NCI-H526 (cell line): Measurements from ENCODE around the gene LY6G6D.

Experiments
- DNase-seq, 2 experiments: peaks; one replicate each; lab custom pipeline; 2025; lab: John Stamatoyannopoulos, UW

LY6G6D gene

DNA sequence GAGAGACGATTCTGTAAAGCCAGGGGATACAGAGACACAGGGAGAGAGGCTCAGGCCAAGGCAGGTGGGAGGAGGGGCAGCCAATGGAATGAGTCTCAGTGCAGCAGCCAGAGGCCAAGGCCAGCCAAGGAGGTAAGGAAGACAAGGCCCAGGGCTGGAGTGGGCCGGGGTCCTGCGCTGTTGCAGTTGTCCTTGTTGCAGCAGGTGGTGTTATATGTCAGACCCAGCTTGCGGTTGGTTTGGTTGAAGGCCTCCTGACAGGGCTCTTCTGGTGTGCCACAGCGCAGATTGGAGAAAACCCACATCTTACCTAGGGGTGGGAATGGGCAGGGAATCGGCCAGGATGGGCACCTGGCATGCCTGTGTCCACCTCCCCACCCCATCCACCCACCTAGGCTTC lies 3.9 kb downstream of the LY6G6D start:
- DNase-seq, result no peak

DNA sequence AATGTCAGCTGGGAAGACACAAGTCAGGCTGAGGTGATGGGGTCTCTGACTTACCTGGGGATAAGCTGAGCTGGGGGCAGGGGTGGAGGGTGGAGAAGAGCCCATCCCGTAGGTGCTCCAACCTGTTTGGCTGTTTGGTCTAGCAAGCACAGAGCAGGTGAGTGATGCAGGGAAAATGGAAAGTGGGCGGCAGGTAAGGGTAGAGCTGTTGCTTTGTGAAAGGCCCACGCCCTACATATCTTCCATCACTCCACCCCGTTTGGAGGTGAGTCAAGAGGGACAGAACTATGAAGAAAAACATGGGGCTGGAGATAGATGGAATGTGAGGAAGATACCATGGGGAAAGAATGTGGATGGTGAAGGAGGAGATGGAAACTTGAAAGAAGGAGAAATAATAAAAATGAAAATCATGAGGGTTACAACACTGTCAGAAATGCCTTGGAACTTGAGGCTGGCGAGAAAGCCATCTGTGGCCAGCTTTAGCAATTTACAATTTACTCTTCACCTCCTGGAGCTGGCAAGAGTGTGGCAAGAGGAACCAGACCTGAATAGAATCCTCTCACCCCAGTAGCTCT lies 5.1 kb downstream of the LY6G6D start:
- DNase-seq, result no peak

DNA sequence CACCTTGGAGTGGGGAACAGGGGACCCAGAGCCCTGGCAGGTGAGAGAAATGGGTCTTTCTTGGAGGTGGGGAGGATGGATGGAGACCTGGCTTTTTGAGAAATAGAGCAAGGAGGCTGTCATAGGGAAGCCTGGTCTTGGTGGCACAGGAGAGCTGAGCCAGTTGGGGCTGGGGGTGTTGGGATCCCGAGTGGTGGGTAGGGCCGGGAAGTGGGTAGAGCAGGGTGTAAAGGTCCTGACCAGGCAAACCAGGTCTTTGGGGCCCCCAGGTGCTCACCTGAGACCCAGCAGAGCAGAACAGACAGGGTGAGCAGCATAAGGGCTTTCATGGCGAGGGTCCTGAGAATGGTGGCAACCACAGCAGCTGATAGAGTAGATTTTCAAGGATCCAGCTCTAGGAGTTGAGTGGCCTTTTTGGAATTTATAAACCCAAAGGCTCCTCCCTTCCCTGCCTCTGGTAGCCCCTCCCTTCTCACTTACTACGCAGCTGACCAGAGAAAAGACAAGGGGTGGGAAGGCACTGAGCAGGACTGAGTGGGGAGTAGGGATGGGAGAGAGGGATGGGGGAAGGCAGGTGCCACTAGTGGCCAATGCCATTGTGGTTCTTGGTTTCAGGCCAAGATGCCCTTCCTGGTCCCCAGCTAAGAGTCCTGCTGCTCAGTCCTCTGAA lies 6.3 kb downstream of the LY6G6D start, which contains the start of gene LY6G6C:
TSS of gene LY6G6C (minus strand) at position 396 of the 670 bp plus-strand sequence. CDS start at position 329, 67 bp downstream.
- DNase-seq, result no peak

DNA sequence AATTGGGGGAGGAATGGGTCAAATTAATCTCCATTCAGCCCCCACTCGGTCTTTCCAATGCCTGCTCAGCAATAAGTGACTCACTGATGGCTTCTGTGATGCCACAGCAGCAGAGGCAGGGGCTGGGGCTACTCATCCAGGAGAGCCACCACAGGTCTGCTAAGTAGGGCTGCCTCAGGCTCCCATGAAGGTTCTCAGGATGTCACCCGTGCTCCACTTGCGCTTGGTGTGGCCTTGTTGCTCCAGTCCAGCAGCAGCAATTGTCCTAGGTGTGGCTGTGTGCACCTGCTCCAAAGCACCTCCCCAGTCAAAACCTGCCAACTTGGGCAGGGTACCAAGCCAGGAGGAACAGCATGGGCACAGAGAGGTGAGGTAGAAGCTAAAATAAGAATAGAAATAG lies 7.0 kb downstream of the LY6G6D start:
- DNase-seq, result no peak

DNA sequence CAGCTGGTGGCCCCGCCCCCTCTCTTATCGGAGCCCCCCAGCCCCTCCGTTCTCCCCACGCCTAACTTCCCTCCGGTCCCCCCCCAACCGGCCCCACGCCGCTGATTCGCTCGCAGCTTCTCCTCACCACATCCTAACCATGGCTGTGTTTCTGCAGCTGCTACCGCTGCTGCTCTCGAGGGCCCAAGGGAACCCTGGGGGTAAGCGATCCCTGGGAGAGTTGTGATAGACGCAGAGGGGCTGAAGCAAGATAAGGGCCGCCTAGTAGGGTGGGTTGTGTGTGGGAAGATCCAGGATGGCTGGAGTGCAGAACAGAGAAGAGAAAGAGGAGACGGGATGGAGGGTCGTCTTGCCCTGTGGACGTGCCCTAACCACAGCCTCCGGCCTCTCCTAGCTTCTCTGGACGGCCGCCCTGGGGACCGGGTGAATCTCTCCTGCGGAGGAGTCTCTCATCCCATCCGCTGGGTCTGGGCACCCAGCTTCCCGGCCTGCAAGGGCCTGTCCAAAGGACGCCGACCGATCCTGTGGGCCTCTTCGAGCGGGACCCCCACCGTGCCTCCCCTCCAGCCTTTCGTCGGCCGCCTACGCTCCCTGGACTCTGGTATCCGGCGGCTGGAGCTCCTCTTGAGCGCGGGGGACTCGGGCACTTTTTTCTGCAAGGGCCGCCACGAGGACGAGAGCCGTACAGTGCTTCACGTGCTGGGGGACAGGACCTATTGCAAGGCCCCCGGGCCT lies 8.3 kb downstream of the LY6G6D start, which contains the start of gene MPIG6B:
TSS of gene MPIG6B (plus strand) at position 129 of the 735 bp plus-strand sequence. CDS start at position 140, 11 bp downstream.
- no peak for DNase-seq

DNA sequence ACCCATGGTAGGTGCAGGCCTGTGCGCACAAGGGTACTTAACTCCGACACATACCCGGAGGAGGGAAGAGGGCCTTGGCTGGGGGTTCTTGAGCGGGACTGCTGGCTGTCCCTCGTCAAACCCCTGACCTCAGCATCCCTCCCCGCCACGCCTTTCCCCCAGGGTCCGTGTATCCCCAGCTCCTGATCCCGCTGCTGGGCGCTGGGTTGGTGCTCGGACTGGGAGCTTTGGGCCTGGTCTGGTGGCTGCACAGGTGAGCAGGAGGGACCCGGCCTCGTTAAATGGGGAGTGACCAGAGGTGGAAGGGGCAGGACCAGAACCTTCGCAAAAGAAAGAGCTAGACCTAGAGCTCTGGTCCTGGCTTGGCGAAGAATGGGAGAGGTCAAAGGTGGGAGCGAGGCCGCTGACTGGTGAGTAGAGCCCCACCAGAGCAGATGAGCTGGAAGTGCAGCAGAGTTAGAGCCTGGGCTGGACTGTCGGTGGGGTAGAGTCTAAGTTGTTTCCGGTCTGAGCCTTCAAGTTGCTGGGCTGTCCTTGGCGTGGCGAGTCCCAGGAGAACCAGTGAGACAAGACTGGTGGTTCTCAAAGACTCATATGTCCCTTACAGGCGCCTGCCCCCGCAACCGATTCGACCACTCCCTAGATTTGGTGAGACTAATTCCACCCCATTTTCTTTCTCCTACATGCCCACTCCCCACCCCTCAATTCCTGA lies 9.0 kb downstream of the LY6G6D start:
- DNase-seq, result no peak

DNA sequence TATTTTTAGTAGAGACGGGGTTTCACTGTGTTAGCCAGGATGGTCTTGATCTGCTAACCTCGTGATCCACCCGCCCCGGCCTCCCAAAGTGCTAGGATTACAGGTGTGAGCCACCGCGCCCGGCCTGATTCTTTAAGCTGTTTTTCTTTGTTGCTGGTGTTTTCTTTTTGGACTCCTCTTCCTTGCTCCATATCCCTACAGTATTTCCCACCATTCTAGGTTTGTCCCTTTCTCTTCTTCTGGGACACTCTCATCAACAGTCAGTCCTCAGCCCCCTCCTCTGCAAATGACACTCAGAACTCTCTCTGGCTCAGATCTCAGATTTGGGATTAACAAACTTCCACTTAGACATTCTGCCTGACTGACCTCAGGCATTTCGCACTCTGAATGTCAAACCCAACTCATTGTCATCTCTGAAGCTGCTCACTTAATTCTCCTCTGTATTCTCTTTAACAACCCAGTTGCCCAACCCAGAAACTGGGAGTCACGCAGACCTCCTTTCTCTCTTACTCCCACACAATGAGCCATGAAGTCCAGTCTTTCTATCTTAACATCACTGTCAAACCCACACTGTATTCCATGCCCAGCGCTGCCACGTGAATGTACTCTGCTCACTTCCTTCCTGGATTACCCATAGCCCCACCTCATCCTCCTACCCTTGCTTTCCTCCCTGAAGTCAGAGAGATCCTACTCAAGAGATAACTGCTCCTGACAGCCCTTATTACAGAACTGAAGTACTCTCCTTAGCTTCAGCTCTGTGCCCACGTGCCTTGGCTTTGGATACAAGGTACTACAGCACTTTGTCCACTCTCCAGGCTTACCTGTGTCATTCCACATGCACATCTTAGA lies 10.6 kb downstream of the LY6G6D start:
- no peak for DNase-seq

DNA sequence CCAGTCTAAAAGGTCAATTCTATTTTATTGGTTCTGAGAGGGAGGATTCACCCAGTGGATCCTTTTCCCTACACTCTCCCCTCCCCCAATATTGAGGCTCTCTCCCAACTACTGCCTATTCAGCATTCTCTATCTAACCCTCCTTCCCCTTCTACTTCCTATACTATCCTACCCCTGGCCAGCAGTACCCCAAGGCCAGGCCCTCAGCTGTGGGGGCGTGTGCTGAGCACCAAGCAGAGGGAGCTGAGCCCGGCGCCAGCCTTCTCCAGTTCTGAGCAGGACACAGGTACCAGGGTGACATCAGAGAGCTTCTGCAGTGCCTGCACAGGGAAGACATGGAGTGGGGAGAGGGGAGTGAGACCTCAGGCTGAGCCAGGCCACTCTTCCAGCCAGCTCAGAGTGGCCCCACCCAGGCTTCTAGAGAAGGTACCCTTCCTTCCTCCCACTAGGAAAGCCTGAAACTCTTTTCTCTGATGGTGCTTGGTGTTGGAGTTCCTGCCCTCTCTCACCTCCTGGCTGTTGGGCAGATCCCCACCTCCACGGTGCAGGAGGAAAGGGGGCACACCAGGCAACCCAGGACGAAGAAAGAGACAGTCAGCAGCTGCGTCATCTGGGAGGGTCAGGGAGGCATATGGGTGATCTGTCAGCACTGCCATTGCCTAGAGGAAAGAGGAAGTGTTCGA lies 12.0 kb downstream of the LY6G6D start:
- DNase-seq, result no peak

DNA sequence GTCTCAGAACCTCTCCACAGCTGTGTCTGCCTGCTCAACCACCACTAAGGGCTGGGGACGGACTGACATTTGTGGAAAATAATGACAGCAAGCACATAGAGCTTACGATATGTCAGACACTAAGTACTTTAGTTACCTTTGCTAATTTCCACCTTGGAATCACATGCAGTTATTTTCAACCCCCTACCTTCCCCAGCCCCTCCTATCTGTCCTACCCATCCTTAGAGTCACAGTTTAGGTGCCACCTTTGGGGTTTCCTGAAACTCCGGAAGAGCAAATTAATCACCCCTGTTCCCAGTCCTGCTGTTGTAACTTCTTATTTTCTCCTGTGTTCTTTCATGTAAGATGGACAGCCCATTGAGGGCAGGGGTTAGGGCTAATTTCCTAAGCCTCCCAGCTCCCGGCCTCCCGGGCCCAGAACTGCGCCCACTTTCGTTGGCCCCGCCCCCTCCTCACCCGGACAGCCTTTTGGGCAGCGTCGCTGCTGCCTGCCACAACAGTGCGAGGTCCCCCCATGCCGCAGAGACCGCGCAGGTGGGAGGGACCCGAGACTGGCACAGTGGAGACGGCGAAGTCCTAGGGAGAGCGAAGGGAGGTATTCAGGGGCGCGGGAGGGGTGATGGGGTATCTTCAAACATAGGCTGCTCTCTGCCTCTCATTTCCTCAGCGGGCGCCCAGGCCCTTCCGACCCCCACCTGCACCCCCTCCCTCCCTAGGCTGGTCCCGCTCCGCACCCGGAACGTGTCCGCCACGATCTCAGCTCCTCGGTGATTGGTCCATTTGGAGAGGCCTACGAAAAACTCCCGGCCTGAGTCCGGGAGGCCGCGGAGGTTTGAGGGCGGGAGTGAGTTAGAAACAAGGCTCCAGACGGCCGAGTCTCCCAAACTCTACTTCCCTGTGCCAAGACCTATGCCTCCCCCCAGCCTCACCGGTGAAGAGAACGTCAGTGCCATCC lies 12.8 kb downstream of the LY6G6D start:
- DNase-seq, result no peak

DNA sequence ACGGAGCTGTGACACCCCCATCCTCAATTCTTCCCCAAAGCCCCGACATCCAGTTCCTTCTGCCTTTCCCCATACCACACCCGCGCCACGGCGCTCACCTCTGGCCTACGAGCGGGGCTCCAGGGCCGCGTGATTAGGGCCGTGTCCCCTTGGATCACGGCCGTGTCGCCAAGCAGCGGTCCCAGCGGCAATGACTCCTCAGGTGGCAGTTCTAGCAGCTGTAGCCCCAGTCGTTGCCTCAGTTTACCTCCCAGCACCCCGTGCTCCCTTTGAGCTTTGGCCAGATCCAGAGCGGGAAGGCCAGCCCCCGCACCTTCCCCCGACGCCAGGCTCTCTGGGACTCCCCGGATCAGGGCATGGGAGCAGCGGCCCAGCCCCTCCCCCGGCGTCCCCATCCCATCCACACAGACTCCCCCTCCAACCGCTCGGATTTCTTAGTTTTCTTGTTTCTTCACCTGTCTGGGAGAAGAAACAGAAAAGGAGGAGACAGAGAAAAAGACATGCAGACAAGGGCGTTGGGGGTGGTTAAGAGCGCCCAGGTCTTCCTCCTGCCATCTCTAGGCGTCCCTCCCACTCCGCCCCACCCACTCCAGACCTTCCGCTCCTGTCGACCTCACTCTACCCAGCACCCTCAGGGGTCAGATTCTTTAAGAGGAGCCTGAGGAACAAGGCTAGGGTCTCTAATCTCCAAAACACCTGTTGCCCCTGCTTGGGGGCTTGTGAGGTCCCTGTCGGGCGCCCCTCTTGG lies 13.8 kb downstream of the LY6G6D start, which contains the start of gene DDAH2:
TSS of gene DDAH2 (minus strand) at position 533 of the 748 bp plus-strand sequence. CDS start at position 395, 138 bp downstream.
- no peak for DNase-seq

DNA sequence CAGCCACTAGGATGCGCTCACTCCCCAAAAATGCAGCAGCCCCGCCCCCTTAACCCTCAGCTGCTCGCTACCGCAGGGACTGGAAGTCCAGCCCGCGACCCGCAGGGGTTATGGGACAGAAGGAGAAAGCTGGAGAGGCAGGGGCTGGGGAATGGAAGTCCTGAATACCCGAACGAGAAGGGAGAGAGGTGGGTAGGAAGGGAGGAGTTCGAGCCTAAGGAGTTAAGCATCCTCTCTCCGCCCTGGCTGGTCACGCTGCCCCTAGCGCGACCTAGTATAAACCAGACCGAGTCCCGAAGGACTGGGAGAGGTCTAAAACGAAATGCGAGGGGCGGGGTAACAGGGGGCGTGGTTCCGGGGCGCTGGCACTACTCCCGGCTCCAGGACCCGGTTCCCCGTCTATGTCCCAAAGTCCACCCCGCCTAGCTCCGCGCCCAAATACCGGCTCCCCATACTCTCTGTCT lies 14.4 kb downstream of the LY6G6D start:
- peak; percentile 85 to 95 for DNase-seq

DNA sequence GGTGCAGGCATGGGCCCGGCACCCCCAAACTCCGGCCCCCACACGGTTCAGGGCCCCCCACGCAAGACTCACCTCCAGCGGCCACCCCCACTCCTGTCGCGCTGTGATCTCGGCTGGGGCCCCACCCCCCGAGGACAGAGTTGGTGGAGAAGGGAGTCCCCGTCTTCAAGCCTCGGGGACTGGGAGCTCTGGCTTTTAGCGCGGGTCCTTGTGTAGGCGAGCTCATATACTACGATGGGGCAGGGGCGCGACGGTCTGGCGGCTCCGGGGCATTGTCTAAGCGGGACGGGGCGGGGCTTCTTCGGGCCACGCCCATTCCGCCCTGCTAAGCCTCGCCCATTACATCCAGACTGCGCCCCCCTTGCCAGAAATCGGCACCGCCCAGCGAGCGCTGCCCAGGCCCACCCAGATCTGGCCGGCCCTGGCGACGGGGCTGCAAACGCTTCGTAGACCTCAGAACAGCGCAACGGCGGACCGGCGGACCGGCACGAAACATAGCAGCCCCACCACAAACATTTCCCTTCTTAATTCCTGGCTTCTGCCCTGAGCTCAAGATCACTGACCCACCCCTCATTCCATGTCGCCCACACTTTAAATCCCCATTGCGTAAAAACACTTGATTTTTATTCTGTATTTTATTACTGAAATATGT lies 15.0 kb downstream of the LY6G6D start:
- DNase-seq, result peak; percentile 69 to 88

DNA sequence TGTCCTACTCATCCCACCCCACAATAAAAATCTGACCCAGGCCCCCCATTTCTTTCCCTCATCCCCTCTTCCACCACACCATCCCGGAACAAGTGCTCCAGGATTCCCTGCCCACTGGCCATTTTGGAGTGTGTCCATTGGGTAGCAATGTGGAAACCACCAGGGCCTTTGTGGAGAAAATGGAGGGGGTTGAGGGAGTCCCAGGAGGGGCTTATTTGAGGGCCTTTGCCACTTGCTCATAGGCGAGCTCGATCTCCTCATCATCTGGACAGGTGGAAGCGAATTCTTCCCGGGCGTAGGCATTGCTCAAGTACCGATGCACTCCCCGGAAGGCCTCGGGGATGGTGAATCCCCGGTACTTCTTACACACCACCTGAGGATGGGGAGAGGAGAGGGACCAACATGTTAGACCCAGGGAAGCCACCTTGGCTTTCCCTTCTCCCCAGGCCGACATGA lies 15.5 kb downstream of the LY6G6D start:
- no peak for DNase-seq

DNA sequence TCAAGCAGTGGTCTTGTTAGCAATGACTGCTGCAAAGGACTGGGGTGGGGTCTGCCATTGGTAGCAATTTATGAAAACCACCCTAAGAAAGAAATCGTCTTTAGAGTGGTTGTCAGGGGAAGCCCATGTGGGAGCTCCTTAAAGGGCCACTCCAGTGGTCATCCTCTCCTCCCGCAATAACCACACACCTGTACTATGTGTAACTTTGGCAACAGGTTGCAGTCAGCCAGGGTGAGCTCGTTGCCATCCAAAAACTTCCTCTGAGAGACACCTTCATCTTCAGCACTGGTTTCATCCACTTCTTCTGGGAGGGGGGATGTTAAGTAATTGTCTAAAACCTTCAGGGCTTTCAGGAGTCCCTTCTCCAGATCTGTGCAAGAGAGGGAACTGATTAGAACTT lies 16.9 kb downstream of the LY6G6D start:
- DNase-seq, result no peak

DNA sequence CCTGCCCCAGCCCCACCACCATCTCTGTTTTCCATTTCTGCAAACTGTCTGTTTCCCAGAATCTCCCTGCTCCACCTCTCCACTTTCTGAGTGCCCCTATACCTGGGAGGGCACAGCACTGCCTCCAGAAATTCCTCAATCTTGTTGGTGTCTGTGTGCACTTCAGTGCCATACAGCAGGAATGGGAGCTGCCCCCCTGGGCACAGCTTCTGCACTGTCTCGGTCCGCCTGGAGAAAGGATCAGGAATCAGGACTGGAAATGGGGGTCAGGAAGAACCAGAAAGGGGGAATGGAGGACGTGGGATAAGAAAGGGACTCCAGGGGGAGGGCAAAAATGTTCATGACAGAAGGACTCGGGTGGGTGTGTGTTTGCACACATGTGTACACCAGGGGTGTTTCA lies 18.6 kb downstream of the LY6G6D start:
- DNase-seq, result no peak

DNA sequence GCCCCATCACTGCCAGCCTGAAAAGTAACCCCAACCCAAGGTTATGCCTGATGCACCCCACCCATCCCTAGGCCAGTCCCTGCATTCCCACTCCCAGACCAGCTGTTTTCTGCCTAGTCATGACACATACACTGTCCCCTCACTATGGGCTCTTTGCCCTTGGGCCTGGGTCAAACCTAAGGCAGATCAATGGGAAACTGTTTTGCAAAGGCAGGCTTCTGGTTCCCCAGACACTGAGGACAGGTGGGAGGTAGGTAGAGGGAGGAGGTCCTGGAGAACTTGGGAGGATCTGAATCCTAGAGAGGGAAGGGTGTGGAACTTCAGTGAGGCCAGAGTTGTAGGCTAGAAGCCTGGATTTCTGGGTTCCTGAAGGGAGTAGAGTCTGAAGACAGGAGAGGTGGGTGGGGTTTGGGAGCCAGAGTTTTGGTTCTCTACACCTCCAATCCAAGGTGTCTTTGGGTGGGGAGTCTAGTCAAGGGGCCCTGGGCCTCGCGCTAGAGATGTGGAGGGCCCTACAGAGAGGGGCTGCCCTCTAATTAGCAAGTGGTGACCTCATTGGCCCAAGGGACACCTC lies 19.2 kb downstream of the LY6G6D start:
- no peak for DNase-seq

DNA sequence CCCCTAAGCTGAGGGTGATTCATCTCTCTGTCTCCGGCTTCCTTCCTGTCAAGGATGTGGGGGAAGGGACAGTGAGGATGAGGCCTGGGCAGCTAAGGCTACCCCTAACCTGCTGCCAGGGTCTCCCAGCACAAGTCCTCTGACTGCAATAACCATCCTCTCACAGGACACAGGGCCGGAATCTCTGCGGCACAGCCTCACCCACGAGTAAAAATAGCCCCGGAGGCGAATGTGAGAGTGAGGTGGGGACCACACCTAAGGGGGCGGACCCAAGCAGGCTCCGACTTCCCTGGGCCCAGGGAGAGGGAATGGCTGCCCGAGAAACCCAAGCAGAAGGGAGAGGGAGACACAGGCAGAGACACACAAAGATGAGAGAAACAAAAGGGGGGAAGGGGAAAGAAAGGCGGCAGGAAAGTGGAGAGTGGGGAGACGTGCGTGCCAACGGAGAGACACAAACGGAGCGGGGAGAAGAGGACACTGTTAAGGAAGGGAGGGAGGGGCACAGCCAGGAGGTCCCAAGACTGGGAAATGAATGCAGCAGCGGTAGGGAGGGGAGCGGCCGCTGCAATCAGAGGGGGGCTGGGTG lies 19.8 kb downstream of the LY6G6D start:
- peak in 1 of 2 experiments; percentile 36 for DNase-seq
